Testis (tissue), 2 donors: ENCODE measurements around the gene GPR183.

Experiments
- POLR2A ChIP-seq: fragments of 450-650 bp; IDR thresholded peaks from one replicate; pipeline ENCODE4 v1.6.1; 2017; ENCODE audit warnings: antibody characterized with exemption, mild to moderate bottlenecking, moderate library complexity
- TF ChIP-seq, protein P1 (sequence below), 3 experiments: fragments of 450-650 bp in 2 of 3; fragments of 200-600 bp in 1 of 3; sonication (generic) in 1 of 3; IDR thresholded peaks; one replicate each; pipeline ENCODE4 v1.5.1; 2016 to 2019; ENCODE audit warnings: antibody characterized with exemption in 3 of 3, mild to moderate bottlenecking in 2 of 3, moderate library complexity in 1 of 3

DNA sequence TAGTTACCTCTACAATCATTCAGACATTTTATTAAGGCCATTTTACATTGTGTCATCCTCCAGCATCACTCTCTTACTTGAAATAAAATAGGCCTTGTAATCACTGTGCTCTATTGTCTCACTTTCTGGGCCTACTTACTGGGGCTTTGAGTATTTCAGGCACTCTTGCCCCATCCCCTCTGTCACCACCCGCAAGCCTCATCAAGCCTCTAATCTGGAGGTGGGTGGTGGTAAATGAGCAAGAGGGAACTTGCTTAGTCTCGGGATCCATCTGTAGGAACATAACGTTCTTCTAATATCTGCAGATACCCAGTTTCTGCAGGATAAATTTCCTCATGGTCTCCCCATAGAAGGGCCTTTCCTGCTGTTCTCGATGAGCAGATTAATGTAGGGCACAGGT lies 29.6 kb downstream of the GPR183 start:
- TF ChIP-seq POLR2A = no peak
- TF ChIP-seq, protein P1, sequence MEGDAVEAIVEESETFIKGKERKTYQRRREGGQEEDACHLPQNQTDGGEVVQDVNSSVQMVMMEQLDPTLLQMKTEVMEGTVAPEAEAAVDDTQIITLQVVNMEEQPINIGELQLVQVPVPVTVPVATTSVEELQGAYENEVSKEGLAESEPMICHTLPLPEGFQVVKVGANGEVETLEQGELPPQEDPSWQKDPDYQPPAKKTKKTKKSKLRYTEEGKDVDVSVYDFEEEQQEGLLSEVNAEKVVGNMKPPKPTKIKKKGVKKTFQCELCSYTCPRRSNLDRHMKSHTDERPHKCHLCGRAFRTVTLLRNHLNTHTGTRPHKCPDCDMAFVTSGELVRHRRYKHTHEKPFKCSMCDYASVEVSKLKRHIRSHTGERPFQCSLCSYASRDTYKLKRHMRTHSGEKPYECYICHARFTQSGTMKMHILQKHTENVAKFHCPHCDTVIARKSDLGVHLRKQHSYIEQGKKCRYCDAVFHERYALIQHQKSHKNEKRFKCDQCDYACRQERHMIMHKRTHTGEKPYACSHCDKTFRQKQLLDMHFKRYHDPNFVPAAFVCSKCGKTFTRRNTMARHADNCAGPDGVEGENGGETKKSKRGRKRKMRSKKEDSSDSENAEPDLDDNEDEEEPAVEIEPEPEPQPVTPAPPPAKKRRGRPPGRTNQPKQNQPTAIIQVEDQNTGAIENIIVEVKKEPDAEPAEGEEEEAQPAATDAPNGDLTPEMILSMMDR (IDR thresholded peaks at IDR 0.05) = no peak
